Right ventricle myocardium inferior (tissue), 1 donor: ENCODE data around the gene FLT1. TPM values are rescaled to one million over a fixed set of nuclear protein-coding genes. Genes with fewer than 3 reads are reported as not detected.

ENCODE experiments used
- ATAC-seq: fragments of 200-7000 bp; cut with Tn5 transposase; one replicate; pipeline ENCODE4 v1.9.1; 2020; ENCODE audit warnings: mild to moderate bottlenecking, moderate library complexity
- DNase-seq: peaks from one replicate; pipeline ENCODE4 v3.0.0; 2021; ENCODE audit errors: missing footprints
- intact Hi-C: fragments of 100-400 bp; cut with DNase I; formaldehyde crosslinking; loops from one replicate; pipeline ENCODE4 v1.11.0; 2022
- total RNA-seq: library from RNA; stranded (reverse); fragmentation: NEBNext Ultra II Directional; extraction: Animal tissue kit (Norgen Biotek cat#: 25700); gene quantifications from one replicate; pipeline ENCODE4 v1.2.1, GENCODE V29; 2021
- donor health status: DM: no; HTN: yes; CAD: no; lungs with severe emphysema.

FLT1 gene
- total RNA-seq, 1 donor from 2014 or later = 41.0 TPM

- DNase-seq (no peak), ATAC-seq (no peak)
- intact Hi-C loops = loop anchor here (2.0 to 5.0 kb wide), 2 partner anchors 102 to 165 kb away; partner anchors contain the start of gene POMP
Observed at GRCh38 chr13:28493740-28494503, 1.0 kb downstream of the FLT1 start.

GRCh38 chr13:28492569-28493367 is 2.2 kb downstream of the FLT1 start:
- intact Hi-C loops = loop anchor here (5.0 kb wide), 1 partner anchor 100 kb away; no protein-coding TSS in a partner anchor
- no peak for DNase-seq
- no peak for ATAC-seq

GRCh38 chr13:28490061-28490460 is 4.9 kb downstream of the FLT1 start:
- no peak for ATAC-seq
- DNase-seq = no peak
- intact Hi-C loops = loop anchor here (5.0 kb wide), 1 partner anchor 98 kb away; no protein-coding TSS in a partner anchor

GRCh38 chr13:28489524-28489931 is 5.4 kb downstream of the FLT1 start:
- no peak for ATAC-seq
- no peak for DNase-seq
- intact Hi-C loops = no loop called here

- intact Hi-C loops = no loop called here
- ATAC-seq (no peak), DNase-seq (no peak)
Observed at GRCh38 chr13:28488376-28489005, 6.4 kb downstream of the FLT1 start.

GRCh38 chr13:28485996-28486543 is 8.9 kb downstream of the FLT1 start:
- DNase-seq (no peak), ATAC-seq (no peak)
- intact Hi-C loops = no loop called here

GRCh38 chr13:28485551-28485950 is 9.4 kb downstream of the FLT1 start:
- ATAC-seq (no peak), DNase-seq (no peak)
- intact Hi-C loops = no loop called here

- intact Hi-C loops = no loop called here
- DNase-seq = no peak
- no peak for ATAC-seq
Observed at GRCh38 chr13:28485097-28485496, 9.8 kb downstream of the FLT1 start.

- intact Hi-C loops = no loop called here
- ATAC-seq = no peak
- no peak for DNase-seq
Observed at GRCh38 chr13:28483313-28483931, 11.5 kb downstream of the FLT1 start.

- ATAC-seq = no peak
- intact Hi-C loops = no loop called here
- DNase-seq = no peak
Observed at GRCh38 chr13:28479005-28479404, 15.9 kb downstream of the FLT1 start.

GRCh38 chr13:28478127-28478526 is 16.8 kb downstream of the FLT1 start:
- intact Hi-C loops = no loop called here
- no peak for DNase-seq
- ATAC-seq = no peak

GRCh38 chr13:28477709-28477973 is 17.3 kb downstream of the FLT1 start:
- intact Hi-C loops = no loop called here
- DNase-seq = no peak
- no peak for ATAC-seq

- ATAC-seq (no peak), DNase-seq (no peak)
- intact Hi-C loops = no loop called here
Observed at GRCh38 chr13:28476919-28477708, 17.8 kb downstream of the FLT1 start.

GRCh38 chr13:28475916-28476725 is 18.8 kb downstream of the FLT1 start:
- intact Hi-C loops = no loop called here
- DNase-seq (no peak), ATAC-seq (no peak)

GRCh38 chr13:28474491-28475134 is 20.3 kb downstream of the FLT1 start:
- DNase-seq (no peak), ATAC-seq (no peak)

GRCh38 chr13:28473044-28473443 is 21.9 kb downstream of the FLT1 start:
- intact Hi-C loops = no loop called here

More at GRCh38 chr13:28474491-28475134, 20.3 kb downstream of the FLT1 start:
- intact Hi-C loops = no loop called here

GRCh38 chr13:28471421-28471820 is 23.5 kb downstream of the FLT1 start:
- intact Hi-C loops = no loop called here
- ATAC-seq (no peak), DNase-seq (no peak)

More at GRCh38 chr13:28473044-28473443, 21.9 kb downstream of the FLT1 start:
- no peak for ATAC-seq
- no peak for DNase-seq
